GM21381 (cell line): ENCODE measurements around the gene VGLL4.
"Not testable (repeated sequence)": the region's sequence is repeated elsewhere in the genome, so short reads cannot be mapped to it uniquely, and the experiment has no call there.

Experiments used
- ATAC-seq: cut with Tn5 transposase; IDR thresholded peaks from one replicate; pipeline ENCODE4 v1.9.1; 2021; ENCODE audit warnings: mild to moderate bottlenecking, moderate library complexity; ENCODE audit not compliant: unreplicated experiment

The VGLL4 gene

GRCh38 chr3:11536936-11537612 is 106.6 kb downstream of the VGLL4 start:
- no peak for ATAC-seq

GRCh38 chr3:11536132-11536935 is 107.4 kb downstream of the VGLL4 start:
- no peak for ATAC-seq

GRCh38 chr3:11535243-11535960 is 108.3 kb downstream of the VGLL4 start:
- ATAC-seq: no peak

- no peak for ATAC-seq
Measured at GRCh38 chr3:11534793-11535101, 109.0 kb downstream of the VGLL4 start.

GRCh38 chr3:11534011-11534792 is 109.5 kb downstream of the VGLL4 start:
- ATAC-seq: no peak

- ATAC-seq: no peak
Measured at GRCh38 chr3:11532931-11533391, 110.8 kb downstream of the VGLL4 start.

GRCh38 chr3:11530153-11530721 is 113.5 kb downstream of the VGLL4 start:
- no peak for ATAC-seq

- ATAC-seq: no peak
Measured at GRCh38 chr3:11529281-11529680, 114.4 kb downstream of the VGLL4 start.

GRCh38 chr3:11526121-11526520 is 117.6 kb downstream of the VGLL4 start:
- not testable (repeated sequence) for ATAC-seq

GRCh38 chr3:11523572-11524101 is 120.1 kb downstream of the VGLL4 start:
- no peak for ATAC-seq

- no peak for ATAC-seq
Measured at GRCh38 chr3:11522953-11523571, 120.7 kb downstream of the VGLL4 start.

GRCh38 chr3:11522398-11522715 is 121.4 kb downstream of the VGLL4 start:
- no peak for ATAC-seq

- ATAC-seq: no peak
Measured at GRCh38 chr3:11521167-11521566, 122.5 kb downstream of the VGLL4 start.

GRCh38 chr3:11517601-11518000 is 126.1 kb downstream of the VGLL4 start:
- ATAC-seq: no peak

- ATAC-seq: no peak
Measured at GRCh38 chr3:11514191-11514821, 129.4 kb downstream of the VGLL4 start.

- ATAC-seq: no peak
Measured at GRCh38 chr3:11513817-11514135, 129.9 kb downstream of the VGLL4 start.

- ATAC-seq: not testable (repeated sequence)
Measured at GRCh38 chr3:11513125-11513816, 130.4 kb downstream of the VGLL4 start.

GRCh38 chr3:11511606-11512005 is 132.1 kb downstream of the VGLL4 start:
- ATAC-seq: not testable (repeated sequence)

- no peak for ATAC-seq
Measured at GRCh38 chr3:11510356-11510755, 133.4 kb downstream of the VGLL4 start.
